Activated CD8-positive, alpha-beta T cell treated with anti-CD3 and anti-CD28 coated beads for 36 hours (primary cell): Measurements from ENCODE around the gene FILIP1L. TPM values are rescaled to one million over a fixed set of nuclear protein-coding genes. Genes with fewer than 3 reads are reported as not detected.
A peak's percentile ranks its signal among the peaks of the same experiment; 100 is the strongest.

Experiments
- ATAC-seq: fragments of 200-7000 bp; cut with Tn5 transposase; one replicate; pipeline ENCODE4 v1.10.0; 2021; ENCODE audit warnings: mild to moderate bottlenecking, moderate library complexity
- CTCF ChIA-PET: fragments of 350-600 bp; sonication (Branson Sonifier 250); formaldehyde crosslinking; loops from one replicate; lab custom pipeline; 2021; ENCODE audit warnings: antibody characterized with exemption; lab: Charles Lee
- POLR2A ChIA-PET: fragments of 350-600 bp; sonication (Branson Sonifier 250); formaldehyde crosslinking; loops from one replicate; lab custom pipeline; 2021; ENCODE audit warnings: antibody characterized with exemption; lab: Charles Lee
- DNase-seq: peaks from one replicate; pipeline ENCODE4 v3.0.0-alpha.2; 2020
- H3K27ac Mint-ChIP-seq: one replicate; pipeline ENCODE4 v1.8.0; 2021; ENCODE audit warnings: mild to moderate bottlenecking, mixed read lengths
- H3K27me3 Mint-ChIP-seq: one replicate; pipeline ENCODE4 v1.8.0; 2021; ENCODE audit warnings: mixed read lengths
- H3K36me3 Mint-ChIP-seq: one replicate; pipeline ENCODE4 v1.8.0; 2021; ENCODE audit warnings: low read depth, mixed read lengths
- H3K4me1 Mint-ChIP-seq: one replicate; pipeline ENCODE4 v1.8.0; 2021; ENCODE audit warnings: low read depth, mixed read lengths
- H3K4me3 Mint-ChIP-seq: one replicate; pipeline ENCODE4 v1.8.0; 2021; ENCODE audit warnings: mild to moderate bottlenecking, moderate library complexity, mixed read lengths
- H3K9me3 Mint-ChIP-seq: one replicate; pipeline ENCODE4 v1.8.0; 2021; ENCODE audit warnings: mixed read lengths
- CTCF ChIP-seq: fragments of 200-600 bp; IDR thresholded peaks from one replicate; pipeline ENCODE4 v1.8.0; 2022; ENCODE audit warnings: antibody characterized with exemption, mild to moderate bottlenecking
- intact Hi-C: fragments of 100-400 bp; cut with micrococcal nuclease; formaldehyde crosslinking; loops from one replicate; pipeline ENCODE4 v1.10.0; 2022
- total RNA-seq, 2 experiments: library from RNA; stranded (reverse); gene quantifications; one replicate each; pipeline ENCODE4 v1.2.3, GENCODE V29; 2021

The FILIP1L gene
- total RNA-seq, 2 experiments from 2014 or later = 0.11 to 0.13 TPM

GRCh38 chr3:100127792-100128191 is 13.5 kb upstream of the FILIP1L start:
- POLR2A ChIA-PET = no interaction called here

GRCh38 chr3:100125161-100125938 is 11.0 kb upstream of the FILIP1L start:
- DNase-seq = no peak
- intact Hi-C loops = no loop called here
- TF ChIP-seq CTCF = no peak
- POLR2A ChIA-PET = no interaction called here
- H3K27ac Mint-ChIP-seq = no peak overlapping the region
- no peaks in the 10 kb centered on the region for H3K27me3 Mint-ChIP-seq
- no peak for ATAC-seq
- CTCF ChIA-PET = interaction anchor here (0.6 to 1.2 kb wide), 2 partner anchors 15 to 57 kb away, joined by 3 read pairs; no protein-coding TSS in a partner anchor
- H3K9me3 Mint-ChIP-seq = no peaks in the 10 kb centered on the region
- H3K4me1 Mint-ChIP-seq = peaks cover 6% of the 10 kb centered on the region
- H3K36me3 Mint-ChIP-seq = no peaks in the 10 kb centered on the region
- H3K4me3 Mint-ChIP-seq = no peak overlapping the region

More at GRCh38 chr3:100127792-100128191, 13.5 kb upstream of the FILIP1L start:
- no peaks in the 10 kb centered on the region for H3K36me3 Mint-ChIP-seq
- no peak for TF ChIP-seq CTCF
- no peaks in the 10 kb centered on the region for H3K9me3 Mint-ChIP-seq
- peaks cover 6% of the 10 kb centered on the region for H3K4me1 Mint-ChIP-seq
- CTCF ChIA-PET = no interaction called here
- DNase-seq (no peak), ATAC-seq (no peak)
- H3K4me3 Mint-ChIP-seq = no peak overlapping the region
- no peak overlapping the region for H3K27ac Mint-ChIP-seq
- H3K27me3 Mint-ChIP-seq = no peaks in the 10 kb centered on the region
- intact Hi-C loops = no loop called here

GRCh38 chr3:100124201-100124761 is 10.0 kb upstream of the FILIP1L start:
- POLR2A ChIA-PET = no interaction called here
- peaks cover 6% of the 10 kb centered on the region for H3K4me1 Mint-ChIP-seq
- intact Hi-C loops = no loop called here
- no peak overlapping the region for H3K4me3 Mint-ChIP-seq
- ATAC-seq = peak; percentile 64
- no peaks in the 10 kb centered on the region for H3K9me3 Mint-ChIP-seq
- no peak overlapping the region for H3K27ac Mint-ChIP-seq
- no peak for TF ChIP-seq CTCF
- no peaks in the 10 kb centered on the region for H3K27me3 Mint-ChIP-seq
- DNase-seq = peak; percentile 11
- CTCF ChIA-PET = no interaction called here
- H3K36me3 Mint-ChIP-seq = no peaks in the 10 kb centered on the region

DNA sequence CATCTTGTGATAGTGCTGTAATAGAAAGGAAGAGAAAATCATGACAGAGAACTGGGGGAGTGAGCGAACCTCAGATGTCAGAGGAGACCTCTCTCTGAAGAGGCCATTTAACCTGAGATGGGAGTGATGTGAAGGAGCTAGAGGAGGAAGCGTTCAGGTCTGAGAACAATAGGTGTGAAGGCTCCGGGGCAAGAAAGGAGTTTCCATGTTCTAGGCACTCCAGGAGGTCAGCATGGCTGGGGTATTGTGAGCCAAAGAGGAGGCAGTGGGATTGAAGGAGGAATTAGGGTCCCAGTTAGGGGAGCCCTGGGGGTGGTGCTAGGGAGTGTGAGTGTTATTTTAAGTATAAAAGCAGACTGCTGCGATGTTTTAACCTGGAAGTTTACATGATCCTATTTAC is 8.8 kb upstream of the FILIP1L start:
- H3K4me3 Mint-ChIP-seq = no peak overlapping the region
- no peak for TF ChIP-seq CTCF
- no peak for ATAC-seq
- no peak for DNase-seq
- POLR2A ChIA-PET = no interaction called here
- no peak overlapping the region for H3K27ac Mint-ChIP-seq
- peaks cover 6% of the 10 kb centered on the region for H3K4me1 Mint-ChIP-seq
- H3K36me3 Mint-ChIP-seq = no peaks in the 10 kb centered on the region
- intact Hi-C loops = no loop called here
- no peaks in the 10 kb centered on the region for H3K27me3 Mint-ChIP-seq
- no peaks in the 10 kb centered on the region for H3K9me3 Mint-ChIP-seq
- CTCF ChIA-PET = no interaction called here

DNA sequence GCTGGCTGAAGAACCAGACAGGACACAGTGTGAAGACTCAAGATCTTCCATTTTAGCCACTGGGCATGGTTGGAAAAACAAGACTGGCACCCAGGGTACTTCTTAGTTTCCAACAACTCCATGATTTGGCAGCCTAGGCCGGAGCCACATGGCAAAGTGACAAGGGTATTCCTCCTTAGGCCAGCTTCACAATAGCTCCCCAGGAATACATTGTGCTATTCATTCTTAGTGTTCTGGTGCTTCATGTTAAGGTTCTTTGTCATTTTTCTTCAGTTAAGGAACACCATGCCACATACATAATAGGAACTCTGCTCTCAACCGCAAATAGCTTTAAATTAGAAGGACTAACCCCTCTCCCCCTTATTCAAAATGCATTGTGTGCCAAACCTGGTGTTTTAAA is 8.0 kb upstream of the FILIP1L start:
- DNase-seq = no peak
- Mint-ChIP-seq H3K9me3 (no peaks in the 10 kb centered on the region), H3K27ac (no peak overlapping the region), H3K36me3 (no peaks in the 10 kb centered on the region), H3K4me1 (peaks cover 6% of the 10 kb centered on the region), H3K4me3 (no peak overlapping the region), H3K27me3 (no peaks in the 10 kb centered on the region)
- CTCF ChIA-PET = no interaction called here
- TF ChIP-seq CTCF = no peak
- POLR2A ChIA-PET = no interaction called here
- no peak for ATAC-seq
- intact Hi-C loops = no loop called here
